ENCODE data around the gene SORCS1. TPM values are rescaled to one million over a fixed set of nuclear protein-coding genes. Genes with fewer than 3 reads are reported as not detected.

The SORCS1 gene
- total RNA-seq, 1 experiment from 2014 or later, result not detected

- ChIA-PET CTCF (no interaction called here), POLR2A (no interaction called here), RAD21 (ENCODE audit: low non-redundant PET in 1 of 2, low total read pairs in 2 of 2, uncharacterized antibody in 2 of 2, unreplicated experiment in 2 of 2) (no interaction called here)
- H3K9ac ChIP-seq (ENCODE audit: low read length), result no peak overlapping the region
- H3K9me2 ChIP-seq (ENCODE audit: insufficient read depth), result no peaks in the 10 kb centered on the region
- H3K9me3 ChIP-seq (ENCODE audit: control insufficient read depth in 1 of 2, insufficient read depth in 1 of 2, low read depth in 1 of 2, low read length in 2 of 2), result peaks cover 27 to 38% of the 10 kb centered on the region in 2 experiments
- H4K20me1 ChIP-seq (ENCODE audit: insufficient read depth), result no peaks in the 10 kb centered on the region
- BruUV-seq (replicated peaks), result no TSS peak
- H3K36me3 ChIP-seq (ENCODE audit: control insufficient read depth in 1 of 2, insufficient read depth in 2 of 2, low read length in 2 of 2), result no peaks in the 10 kb centered on the region
- no peak for DNase-seq (ENCODE audit: low read depth, low spot score)
- no peak for ATAC-seq
- no peak overlapping the region for H3K4me3 ChIP-seq (replicated peaks in 1 of 2; ENCODE audit: low read depth in 1 of 2, low read length in 2 of 2)
- TF ChIP-seq POLR2AphosphoS5 (IDR thresholded peaks at IDR 0.05; ENCODE audit: low read depth, low read length) (no peak), REST (IDR thresholded peaks at IDR 0.05; ENCODE audit: low read depth) (no peak), SP1 (IDR thresholded peaks at IDR 0.05; ENCODE audit: low read depth) (no peak), ELF1 (IDR thresholded peaks at IDR 0.05; ENCODE audit: borderline replicate concordance, low read depth) (no peak), MAX (IDR thresholded peaks at IDR 0.05) (no peak), ZFX (IDR thresholded peaks at IDR 0.05) (no peak), SIN3A (IDR thresholded peaks at IDR 0.05; ENCODE audit: low read depth) (no peak), EZH2phosphoT487 (IDR thresholded peaks at IDR 0.05; ENCODE audit: borderline replicate concordance) (no peak), YY1 (IDR thresholded peaks at IDR 0.05; ENCODE audit: extremely low read depth, insufficient replicate concordance, low read depth, low read length) (no peak), JUND (IDR thresholded peaks at IDR 0.05) (no peak)
- H3K27ac ChIP-seq (ENCODE audit: low read depth, low read length), result no peak overlapping the region
- H3K4me2 ChIP-seq (ENCODE audit: low read length), result no peak overlapping the region
- H2AFZ ChIP-seq (ENCODE audit: low read depth, low read length, poor library complexity, severe bottlenecking), result no peak overlapping the region
- no peaks in the 10 kb centered on the region for H3K27me3 ChIP-seq (ENCODE audit: insufficient read depth, low read length)
- H3K79me2 ChIP-seq (ENCODE audit: insufficient read depth, low read length), result no peaks in the 10 kb centered on the region
- intact Hi-C loops (cut with micrococcal nuclease), result no loop called here
- no peaks in the 10 kb centered on the region for H3K4me1 ChIP-seq (ENCODE audit: control insufficient read depth in 1 of 2, insufficient read depth in 2 of 2, low read length in 2 of 2)
These were observed 337.8 kb downstream of the SORCS1 start for GRCh38 chr10:106826716-106827115.

Data from HCT116 (cell line).